Activated naive CD4-positive, alpha-beta T cell treated with anti-CD3 and anti-CD28 coated beads, Interleukin-2, amount 10 ng/mL, durations not matched to agents 7 days and 5 days (primary cell): Measurements from ENCODE around the gene CXCR5.

Experiments used
- CTCF ChIA-PET: fragments of 350-600 bp; sonication (Branson Sonifier 250); formaldehyde crosslinking; loops from one replicate; lab custom pipeline; 2021; ENCODE audit warnings: antibody characterized with exemption; lab: Charles Lee
- DNase-seq: peaks from one replicate; pipeline ENCODE4 v3.0.0-alpha.2; 2020
- H3K27ac Mint-ChIP-seq: one replicate; pipeline ENCODE4 v1.8.0; 2021; ENCODE audit warnings: mild to moderate bottlenecking, moderate library complexity, mixed read lengths
- H3K27me3 Mint-ChIP-seq: one replicate; pipeline ENCODE4 v1.8.0; 2021; ENCODE audit warnings: mild to moderate bottlenecking, mixed read lengths
- H3K36me3 Mint-ChIP-seq: one replicate; pipeline ENCODE4 v1.8.0; 2021; ENCODE audit warnings: mixed read lengths
- H3K4me1 Mint-ChIP-seq: one replicate; pipeline ENCODE4 v1.8.0; 2021; ENCODE audit warnings: mixed read lengths
- H3K4me3 Mint-ChIP-seq: one replicate; pipeline ENCODE4 v1.8.0; 2021; ENCODE audit warnings: mild to moderate bottlenecking, moderate library complexity, mixed read lengths
- H3K9me3 Mint-ChIP-seq: one replicate; pipeline ENCODE4 v1.8.0; 2021; ENCODE audit warnings: mixed read lengths

Gene CXCR5

DNA sequence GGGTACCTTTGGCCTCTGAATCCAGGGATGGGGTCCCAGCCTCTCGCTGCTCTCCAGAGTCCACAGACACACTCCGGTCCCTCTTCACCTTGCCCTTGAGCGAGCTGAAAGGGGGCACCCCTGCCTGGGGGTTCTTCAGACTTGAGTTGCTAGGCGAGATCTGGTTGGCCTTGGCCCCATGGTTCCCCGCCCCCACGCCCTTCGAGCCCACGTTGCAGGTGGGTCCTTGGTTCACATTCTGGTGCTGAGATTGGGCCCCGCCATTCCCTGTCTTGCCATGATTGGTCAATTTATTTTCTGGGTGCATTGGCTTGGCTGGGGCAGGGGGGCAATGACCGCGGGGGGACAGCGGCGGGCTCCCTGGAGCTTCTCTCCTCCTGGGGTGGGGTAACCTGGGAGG is 24.6 kb downstream of the CXCR5 start:
- no peak for DNase-seq
- Mint-ChIP-seq H3K9me3 (no peaks in the 10 kb centered on the region), H3K4me1 (peaks cover 59% of the 10 kb centered on the region), H3K4me3 (no peak overlapping the region), H3K36me3 (peaks cover 41% of the 10 kb centered on the region), H3K27me3 (no peaks in the 10 kb centered on the region), H3K27ac (no peak overlapping the region)
- CTCF ChIA-PET, result interaction anchor here (0.6 to 12.9 kb wide), 10 partner anchors 9 to 63 kb away, joined by 3 to 232 read pairs (median 3); partner anchors contain the start of genes BCL9L and UPK2

GRCh38 chr11:118908901-118909618 is 25.4 kb downstream of the CXCR5 start:
- CTCF ChIA-PET, result interaction anchor here (0.6 to 12.9 kb wide), 10 partner anchors 8 to 219 kb away, joined by 3 to 232 read pairs (median 4); partner anchors contain the start of genes BCL9L and UPK2
- H3K4me3 Mint-ChIP-seq, result no peak overlapping the region
- H3K27me3 Mint-ChIP-seq, result no peaks in the 10 kb centered on the region
- H3K4me1 Mint-ChIP-seq, result peaks cover 65% of the 10 kb centered on the region
- no peaks in the 10 kb centered on the region for H3K9me3 Mint-ChIP-seq
- H3K27ac Mint-ChIP-seq, result peak overlapping the region; percentile 81
- H3K36me3 Mint-ChIP-seq, result peaks cover 41% of the 10 kb centered on the region
- DNase-seq, result no peak

- CTCF ChIA-PET, result interaction anchor here (0.9 to 12.9 kb wide), 7 partner anchors 14 to 220 kb away, joined by 3 to 232 read pairs (median 4); partner anchors contain the start of genes BCL9L and UPK2
- Mint-ChIP-seq H3K9me3 (no peaks in the 10 kb centered on the region), H3K27me3 (no peaks in the 10 kb centered on the region), H3K4me3 (peak overlapping the region; percentile 44), H3K4me1 (peaks cover 72% of the 10 kb centered on the region), H3K27ac (peak overlapping the region; percentile 71), H3K36me3 (peaks cover 45% of the 10 kb centered on the region)
- DNase-seq, result no peak
These were observed 26.1 kb downstream of the CXCR5 start for GRCh38 chr11:118909619-118910308.

- peak overlapping the region; percentile 75 for H3K4me3 Mint-ChIP-seq
- peaks cover 80% of the 10 kb centered on the region for H3K4me1 Mint-ChIP-seq
- H3K27me3 Mint-ChIP-seq, result no peaks in the 10 kb centered on the region
- H3K27ac Mint-ChIP-seq, result peak overlapping the region; percentile 89
- DNase-seq, result peak; percentile 63
- H3K9me3 Mint-ChIP-seq, result no peaks in the 10 kb centered on the region
- CTCF ChIA-PET, result interaction anchor here (2.8 to 12.9 kb wide), 2 partner anchors 16 to 47 kb away, joined by 13 to 232 read pairs; partner anchors contain the start of genes BCL9L and UPK2
- peaks cover 43% of the 10 kb centered on the region for H3K36me3 Mint-ChIP-seq
These were observed 26.8 kb downstream of the CXCR5 start for GRCh38 chr11:118910309-118911112.

DNA sequence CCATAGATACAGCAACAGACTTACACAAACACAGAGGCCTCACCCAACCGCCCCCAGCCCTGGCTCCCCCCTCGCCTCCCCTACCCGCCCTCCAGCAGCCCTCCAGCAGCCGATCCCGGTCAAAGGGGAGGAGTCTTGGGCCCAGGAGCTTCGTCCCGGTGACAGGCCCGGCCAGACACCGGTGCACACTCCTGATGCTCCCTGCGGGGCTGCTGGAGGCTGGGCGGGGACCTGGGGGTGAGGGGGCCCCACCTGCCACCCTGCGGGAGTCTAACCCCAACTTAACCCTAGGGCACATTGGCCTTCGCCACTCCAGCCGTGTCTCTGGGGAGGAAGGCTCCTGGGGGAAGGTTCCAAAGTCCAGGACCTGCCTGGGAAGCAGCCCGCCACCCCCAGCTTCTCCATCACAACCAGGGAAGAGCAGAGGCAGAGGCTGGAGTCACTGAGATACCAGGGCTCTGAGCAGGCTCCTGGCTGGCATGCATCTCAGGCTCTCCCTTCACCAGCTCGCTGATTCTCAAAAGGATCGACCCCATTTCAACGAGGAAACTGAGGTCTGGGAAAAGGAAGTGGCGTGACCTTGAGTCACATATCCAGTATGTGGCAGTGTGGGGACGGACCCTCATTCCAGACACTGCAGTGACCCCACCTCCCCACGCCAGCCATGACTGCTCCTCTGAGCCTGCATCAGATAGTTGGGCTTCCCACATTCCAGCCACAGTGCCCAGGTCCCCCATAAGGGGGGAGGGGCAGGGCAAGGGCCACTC is 27.6 kb downstream of the CXCR5 start:
- Mint-ChIP-seq H3K36me3 (peaks cover 44% of the 10 kb centered on the region), H3K27me3 (no peaks in the 10 kb centered on the region), H3K9me3 (no peaks in the 10 kb centered on the region), H3K27ac (peak overlapping the region; percentile 99), H3K4me3 (peak overlapping the region; percentile 75), H3K4me1 (peaks cover 85% of the 10 kb centered on the region)
- CTCF ChIA-PET, result interaction anchor here (1.2 to 12.9 kb wide), 4 partner anchors 16 to 251 kb away, joined by 3 to 232 read pairs (median 9); partner anchors contain the start of genes BCL9L, CXCR5 and UPK2
- no peak for DNase-seq

DNA sequence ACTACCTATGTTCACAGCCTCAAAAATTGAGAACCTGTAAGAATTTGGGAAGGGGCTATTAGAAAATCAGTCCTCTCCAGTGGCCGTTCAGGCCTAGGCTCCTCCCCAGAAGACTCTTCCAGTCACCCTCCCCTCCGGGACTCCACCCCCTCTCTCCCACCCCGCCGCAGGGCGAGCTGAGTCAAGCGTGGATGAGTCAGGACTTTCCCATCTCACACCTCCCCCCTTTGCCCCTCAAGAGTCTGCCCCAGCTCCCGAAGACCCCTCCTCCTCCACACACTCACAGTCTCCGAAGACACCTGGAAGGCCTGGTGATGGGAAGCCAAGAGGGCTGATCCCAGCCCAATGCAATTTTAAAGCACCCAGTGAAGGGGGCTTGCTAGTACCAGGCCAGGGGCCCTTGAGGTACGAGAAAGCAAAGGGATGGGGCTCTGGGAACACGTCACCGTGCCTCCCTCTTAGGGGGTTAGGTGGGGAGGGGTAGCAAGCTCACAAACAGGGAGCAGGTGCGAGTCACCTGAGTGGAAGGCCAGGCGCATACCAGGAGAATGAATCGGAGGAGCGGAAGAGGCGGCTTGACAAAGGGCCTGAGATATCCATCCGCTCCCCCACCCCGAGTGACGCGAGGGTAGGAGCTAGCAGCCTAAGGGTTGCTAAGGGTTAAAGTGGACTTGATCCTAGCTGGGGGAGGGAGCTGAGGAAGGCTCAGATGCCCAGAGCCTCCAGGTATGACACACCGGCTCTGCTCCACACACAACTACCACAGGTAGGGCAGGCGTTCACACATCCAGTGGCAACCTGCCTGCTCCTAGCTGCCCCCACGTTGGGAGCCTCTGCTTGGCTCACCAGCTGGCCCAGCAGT is 28.4 kb downstream of the CXCR5 start:
- H3K27ac Mint-ChIP-seq, result peak overlapping the region; percentile 99
- H3K36me3 Mint-ChIP-seq, result peaks cover 44% of the 10 kb centered on the region
- H3K27me3 Mint-ChIP-seq, result no peaks in the 10 kb centered on the region
- H3K4me1 Mint-ChIP-seq, result peaks cover 85% of the 10 kb centered on the region
- H3K9me3 Mint-ChIP-seq, result no peaks in the 10 kb centered on the region
- peak overlapping the region; percentile 70 for H3K4me3 Mint-ChIP-seq
- DNase-seq, result peak; percentile 69
- CTCF ChIA-PET, result interaction anchor here (0.9 to 12.9 kb wide), 6 partner anchors 15 to 425 kb away, joined by 3 to 232 read pairs (median 4); partner anchors contain the start of genes BCL9L, CXCR5 and UPK2

DNA sequence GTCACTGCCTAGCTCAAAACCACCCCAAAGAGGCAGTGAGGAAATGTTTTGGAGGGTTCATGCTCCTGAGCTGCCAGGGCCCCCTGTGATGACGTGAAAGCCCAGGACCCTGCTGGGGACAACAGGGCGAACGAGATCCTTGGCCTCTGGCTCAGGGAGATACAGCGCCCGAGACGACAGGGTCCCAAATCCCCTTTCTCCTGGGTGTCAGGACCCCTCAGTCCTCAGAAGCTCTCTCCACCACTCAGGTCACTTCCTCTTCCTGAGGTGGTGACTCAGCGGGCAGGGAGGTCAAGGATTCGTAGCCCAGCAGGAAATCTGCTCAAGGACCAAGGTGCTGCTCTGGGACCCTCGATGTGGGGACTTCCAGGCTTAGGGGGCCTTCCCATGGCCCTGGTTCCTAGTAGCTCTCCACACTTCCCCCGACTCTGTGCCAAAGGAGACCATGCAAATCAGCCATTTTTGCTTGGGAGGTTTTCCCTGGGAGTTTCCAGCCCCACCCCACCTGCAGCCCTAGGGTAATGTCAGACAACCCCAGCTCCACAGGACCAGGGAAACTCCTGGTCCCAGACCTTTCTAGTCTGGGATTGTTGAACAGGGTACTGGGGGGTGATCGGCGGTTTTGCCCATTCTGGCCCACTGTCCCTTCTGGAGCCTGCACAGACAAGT is 29.2 kb downstream of the CXCR5 start:
- no peak for DNase-seq
- Mint-ChIP-seq H3K4me1 (peaks cover 85% of the 10 kb centered on the region), H3K27me3 (no peaks in the 10 kb centered on the region), H3K27ac (peak overlapping the region; percentile 99), H3K4me3 (peak overlapping the region; percentile 70), H3K36me3 (peaks cover 45% of the 10 kb centered on the region), H3K9me3 (no peaks in the 10 kb centered on the region)
- CTCF ChIA-PET, result interaction anchor here (0.9 to 12.9 kb wide), 6 partner anchors 14 to 424 kb away, joined by 3 to 232 read pairs (median 4); partner anchors contain the start of genes BCL9L and UPK2

DNA sequence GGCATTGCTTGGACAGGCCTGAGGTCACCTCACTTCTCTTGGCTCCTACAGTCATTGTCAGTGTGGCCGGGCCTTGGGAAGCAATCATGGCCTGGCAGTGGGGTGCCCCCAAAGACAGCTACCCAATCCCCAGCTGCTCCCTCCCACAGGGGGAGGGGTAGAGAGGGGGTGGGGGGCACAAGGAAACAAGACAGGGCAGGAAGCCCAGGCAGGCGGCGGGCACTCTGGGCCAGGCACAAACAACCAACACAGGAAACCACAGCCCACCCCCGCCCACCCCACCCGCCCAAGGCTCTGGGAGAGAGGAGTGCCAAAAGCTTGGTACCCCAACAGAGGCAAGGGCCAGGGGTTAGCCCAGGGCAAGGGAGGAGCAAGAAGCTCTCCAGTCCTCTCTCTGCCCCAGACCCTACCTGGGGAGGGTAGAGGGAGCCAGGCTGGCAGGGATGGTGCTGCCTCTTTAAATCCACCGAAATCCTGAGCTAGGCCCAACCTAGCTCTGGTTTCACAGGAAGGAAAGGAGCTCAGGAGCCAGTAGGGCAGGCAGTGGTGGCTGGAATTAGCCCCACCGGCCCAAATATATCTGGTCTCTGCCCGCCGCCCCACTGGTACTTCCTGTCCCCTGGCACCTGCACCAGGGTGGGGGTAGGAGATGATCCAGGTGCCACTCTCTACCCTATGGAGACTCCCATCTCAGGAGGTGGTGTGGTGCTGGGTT is 29.9 kb downstream of the CXCR5 start:
- DNase-seq, result peak; percentile 61
- H3K9me3 Mint-ChIP-seq, result no peaks in the 10 kb centered on the region
- peaks cover 44% of the 10 kb centered on the region for H3K36me3 Mint-ChIP-seq
- no peaks in the 10 kb centered on the region for H3K27me3 Mint-ChIP-seq
- peak overlapping the region; percentile 73 for H3K4me3 Mint-ChIP-seq
- CTCF ChIA-PET, result interaction anchor here (1.0 to 12.9 kb wide), 4 partner anchors 13 to 159 kb away, joined by 3 to 232 read pairs (median 4); partner anchors contain the start of gene BCL9L
- H3K27ac Mint-ChIP-seq, result peak overlapping the region; percentile 99
- H3K4me1 Mint-ChIP-seq, result peaks cover 86% of the 10 kb centered on the region

GRCh38 chr11:118914178-118914918 is 30.7 kb downstream of the CXCR5 start:
- no peaks in the 10 kb centered on the region for H3K9me3 Mint-ChIP-seq
- peak; percentile 89 for DNase-seq
- no peaks in the 10 kb centered on the region for H3K27me3 Mint-ChIP-seq
- H3K4me1 Mint-ChIP-seq, result peaks cover 88% of the 10 kb centered on the region
- peak overlapping the region; percentile 73 for H3K4me3 Mint-ChIP-seq
- CTCF ChIA-PET, result interaction anchor here (0.8 to 12.9 kb wide), 5 partner anchors 13 to 1860 kb away, joined by 3 to 232 read pairs (median 3); partner anchors contain the start of gene BCL9L
- H3K27ac Mint-ChIP-seq, result peak overlapping the region; percentile 99
- H3K36me3 Mint-ChIP-seq, result peaks cover 43% of the 10 kb centered on the region

- H3K27ac Mint-ChIP-seq, result peak overlapping the region; percentile 99
- H3K9me3 Mint-ChIP-seq, result no peaks in the 10 kb centered on the region
- no peak for DNase-seq
- CTCF ChIA-PET, result interaction anchor here (0.8 to 12.9 kb wide), 2 partner anchors 12 to 1861 kb away, joined by 3 to 232 read pairs; partner anchors contain the start of gene BCL9L
- peaks cover 91% of the 10 kb centered on the region for H3K4me1 Mint-ChIP-seq
- H3K4me3 Mint-ChIP-seq, result peak overlapping the region; percentile 73
- no peaks in the 10 kb centered on the region for H3K27me3 Mint-ChIP-seq
- peaks cover 47% of the 10 kb centered on the region for H3K36me3 Mint-ChIP-seq
These were observed 31.3 kb downstream of the CXCR5 start for GRCh38 chr11:118914987-118915386.

DNA sequence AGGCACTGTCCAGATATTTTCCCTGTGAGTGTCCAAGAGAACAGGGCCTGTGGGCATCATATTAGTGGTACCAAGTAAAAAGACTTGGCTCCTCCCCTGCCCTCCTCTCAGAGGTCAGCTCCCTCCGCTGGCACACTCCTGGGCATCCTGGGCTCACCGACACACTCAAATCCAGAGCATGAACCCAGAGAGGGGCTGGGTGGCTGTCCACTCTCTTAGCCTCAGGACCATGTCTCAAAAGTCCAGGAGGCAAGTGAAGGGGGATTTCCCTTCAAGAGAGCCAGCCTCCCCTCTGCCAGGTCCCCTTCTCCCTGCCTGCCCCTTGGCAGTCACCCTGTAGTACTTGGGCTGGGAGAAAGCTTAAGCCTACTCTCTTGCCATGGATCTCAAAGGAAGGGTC is 31.7 kb downstream of the CXCR5 start:
- CTCF ChIA-PET, result interaction anchor here (12.9 kb wide), 1 partner anchor 11 kb away, joined by 232 read pairs; the partner anchor contains the start of gene BCL9L

More for the DNA sequence above, 31.7 kb downstream of the CXCR5 start:
- no peak for DNase-seq
- Mint-ChIP-seq H3K9me3 (no peaks in the 10 kb centered on the region), H3K4me1 (peaks cover 95% of the 10 kb centered on the region), H3K4me3 (peak overlapping the region; percentile 73), H3K27ac (peak overlapping the region; percentile 99), H3K36me3 (peaks cover 51% of the 10 kb centered on the region), H3K27me3 (no peaks in the 10 kb centered on the region)
